C4-2B (cell line): ENCODE data around the gene ANK3.

Source experiments
- ZFX ChIP-seq: fragments of 450-650 bp; IDR thresholded peaks from 2 replicates; pipeline ENCODE4 v1.6.1; 2017
- TF ChIP-seq, protein P1 (sequence below): fragments of 450-650 bp; conservative IDR thresholded peaks from 2 replicates; pipeline ENCODE4 v1.5.1; 2017; ENCODE audit warnings: mild to moderate bottlenecking

DNA sequence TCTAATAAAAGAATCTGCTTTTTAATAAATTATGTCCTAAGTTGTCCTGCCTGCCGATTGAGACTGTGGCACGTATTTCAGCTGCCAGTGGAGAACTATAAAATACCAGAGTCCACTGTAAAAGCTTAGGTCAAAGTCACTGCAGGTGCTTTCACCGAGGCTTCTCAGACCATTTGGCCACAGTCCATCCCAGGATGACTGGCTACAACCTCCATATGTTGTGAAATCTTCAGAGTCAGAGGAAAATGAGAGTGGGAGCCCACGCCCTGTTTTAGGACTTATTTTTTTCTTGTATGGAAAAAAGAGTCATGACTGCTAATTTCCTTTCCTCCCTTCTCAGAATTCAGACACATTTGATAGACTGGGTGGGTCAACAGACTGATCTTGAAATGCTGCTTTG lies 182.9 kb downstream of the ANK3 start:
- TF ChIP-seq, protein P1, sequence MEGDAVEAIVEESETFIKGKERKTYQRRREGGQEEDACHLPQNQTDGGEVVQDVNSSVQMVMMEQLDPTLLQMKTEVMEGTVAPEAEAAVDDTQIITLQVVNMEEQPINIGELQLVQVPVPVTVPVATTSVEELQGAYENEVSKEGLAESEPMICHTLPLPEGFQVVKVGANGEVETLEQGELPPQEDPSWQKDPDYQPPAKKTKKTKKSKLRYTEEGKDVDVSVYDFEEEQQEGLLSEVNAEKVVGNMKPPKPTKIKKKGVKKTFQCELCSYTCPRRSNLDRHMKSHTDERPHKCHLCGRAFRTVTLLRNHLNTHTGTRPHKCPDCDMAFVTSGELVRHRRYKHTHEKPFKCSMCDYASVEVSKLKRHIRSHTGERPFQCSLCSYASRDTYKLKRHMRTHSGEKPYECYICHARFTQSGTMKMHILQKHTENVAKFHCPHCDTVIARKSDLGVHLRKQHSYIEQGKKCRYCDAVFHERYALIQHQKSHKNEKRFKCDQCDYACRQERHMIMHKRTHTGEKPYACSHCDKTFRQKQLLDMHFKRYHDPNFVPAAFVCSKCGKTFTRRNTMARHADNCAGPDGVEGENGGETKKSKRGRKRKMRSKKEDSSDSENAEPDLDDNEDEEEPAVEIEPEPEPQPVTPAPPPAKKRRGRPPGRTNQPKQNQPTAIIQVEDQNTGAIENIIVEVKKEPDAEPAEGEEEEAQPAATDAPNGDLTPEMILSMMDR, result no peak
- TF ChIP-seq ZFX, result no peak
